Large intestine (tissue), 3 donors: ENCODE data around the gene USP20. TPM values are rescaled to one million over a fixed set of nuclear protein-coding genes. Genes with fewer than 3 reads are reported as not detected.

ENCODE experiments used
- DNase-seq, 2 donors: peaks; one replicate each; pipeline versions ENCODE4 v3.0.0 to v3.0.0-alpha.2; 2013
- H3K27ac ChIP-seq: one replicate; pipeline ENCODE4 v1.5.1; 2013; ENCODE audit warnings: low read length
- H3K27me3 ChIP-seq: 2 replicates; pipeline ENCODE4 v1.6.1; 2013; ENCODE audit warnings: low read length; ENCODE audit not compliant: control insufficient read depth, insufficient read depth
- H3K36me3 ChIP-seq: 2 replicates; pipeline ENCODE4 v1.6.1; 2013; ENCODE audit warnings: low read length; ENCODE audit not compliant: control insufficient read depth, insufficient read depth
- H3K4me1 ChIP-seq: one replicate; pipeline ENCODE4 v1.6.1; 2013; ENCODE audit warnings: low read length; ENCODE audit not compliant: control insufficient read depth, insufficient read depth
- H3K4me3 ChIP-seq: one replicate; pipeline ENCODE4 v1.5.1; 2013; ENCODE audit warnings: low read length
- H3K9me3 ChIP-seq: one replicate; pipeline ENCODE4 v1.6.1; 2013; ENCODE audit warnings: mild to moderate bottlenecking, low read depth, low read length, moderate library complexity; ENCODE audit not compliant: control insufficient read depth
- WGBS: methylation state at CpG from one replicate; pipeline ENCODE4 v1.1.5; 2013; ENCODE audit warnings: low lambda C conversion rate; ENCODE audit not compliant: insufficient coverage; 5-methylcytosine and 5-hydroxymethylcytosine counted together
- polyA plus RNA-seq: library from polyadenylated mRNA; unstranded; fragments of 120-200 nt; gene quantifications from one replicate; pipeline ENCODE4 v1.2.1, GENCODE V29; 2013

The USP20 gene
- polyA plus RNA-seq, 1 donor: 17.7 TPM

DNA sequence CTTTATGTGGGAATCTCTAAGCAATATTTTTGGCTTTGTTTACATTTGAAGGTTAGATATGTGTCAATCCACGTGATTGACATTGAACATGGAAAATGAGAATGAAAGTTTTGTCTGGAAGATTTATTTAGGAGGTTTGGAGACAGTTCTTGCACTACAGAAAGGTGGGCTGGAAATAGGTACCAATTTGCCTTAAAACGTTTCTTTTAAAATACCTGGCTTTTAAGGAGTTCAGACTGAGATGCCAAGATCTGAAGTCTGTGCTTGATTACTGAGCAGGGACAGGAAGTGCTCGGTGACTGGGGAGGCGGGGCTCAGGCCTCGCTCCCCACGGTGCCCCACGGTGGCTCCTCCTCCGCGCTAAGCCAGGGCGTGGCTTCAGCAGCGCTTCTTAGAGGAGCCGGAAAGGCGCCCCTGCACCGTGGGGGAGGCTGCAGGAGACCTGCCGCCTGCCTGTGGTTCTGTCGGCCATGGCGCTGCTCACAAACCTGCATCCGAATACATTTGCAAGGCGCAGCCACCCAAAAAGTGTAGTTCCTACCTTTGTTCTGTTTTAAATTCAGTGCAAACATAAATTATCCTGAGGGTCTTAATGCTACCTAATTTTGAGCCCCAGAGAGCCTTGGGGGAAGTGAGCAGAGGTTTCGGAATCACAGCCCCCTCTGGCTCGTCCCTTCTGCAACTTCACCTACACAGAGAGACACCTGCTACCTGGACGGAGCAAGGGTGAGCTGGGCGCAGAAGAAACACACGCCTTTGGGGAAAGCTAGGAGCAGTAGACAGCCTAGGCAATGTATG is 49.2 kb downstream of the USP20 start:
- DNase-seq: peak; percentile 90 to 94
- no peaks in the 10 kb centered on the region for H3K27me3 ChIP-seq
- peaks cover 23% of the 10 kb centered on the region for H3K4me1 ChIP-seq
- H3K27ac ChIP-seq: peak overlapping the region; percentile 39
- peaks cover 29% of the 10 kb centered on the region for H3K36me3 ChIP-seq
- peak overlapping the region; percentile 36 for H3K4me3 ChIP-seq
- 29% methylated on average over 1 of the region's 24 CpGs for WGBS
- no peaks in the 10 kb centered on the region for H3K9me3 ChIP-seq

- WGBS: no CpG with 5 or more reads among the region's 27 CpGs
- Histone ChIP-seq H3K36me3 (peaks cover 34% of the 10 kb centered on the region), H3K4me1 (peaks cover 23% of the 10 kb centered on the region), H3K9me3 (no peaks in the 10 kb centered on the region), H3K27me3 (no peaks in the 10 kb centered on the region), H3K4me3 (peak overlapping the region; percentile 36), H3K27ac (peak overlapping the region; percentile 8)
- no peak for DNase-seq
These were observed 49.9 kb downstream of the USP20 start for GRCh38 chr9:129885018-129885669.

DNA sequence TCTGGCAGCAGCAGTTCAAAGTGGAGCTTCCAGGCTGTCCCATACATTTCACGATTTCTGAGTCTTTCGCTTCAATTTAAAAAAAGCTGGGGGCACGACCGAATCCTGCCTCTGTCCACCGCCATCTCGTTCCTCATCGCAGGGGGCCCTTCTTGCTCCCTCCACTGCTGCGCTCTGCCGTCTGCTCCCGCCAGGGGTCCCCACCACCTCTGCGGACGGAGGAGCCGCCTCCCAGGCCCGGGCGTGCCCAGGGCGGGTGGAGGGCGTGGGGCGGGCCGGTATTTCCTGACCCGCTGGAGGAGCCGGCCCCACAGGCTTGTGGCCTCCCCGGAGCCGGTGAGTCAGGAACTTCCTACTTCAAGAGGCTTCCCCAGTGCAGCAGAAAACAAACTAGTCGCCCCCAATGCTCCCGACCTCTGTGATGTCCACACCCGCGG is 50.4 kb downstream of the USP20 start:
- H3K4me1 ChIP-seq: peaks cover 23% of the 10 kb centered on the region
- H3K27ac ChIP-seq: peak overlapping the region; percentile 8
- DNase-seq: peak; percentile 87 to 88
- no peaks in the 10 kb centered on the region for H3K9me3 ChIP-seq
- no CpG with 5 or more reads among the region's 27 CpGs for WGBS
- peak overlapping the region; percentile 36 for H3K4me3 ChIP-seq
- peaks cover 28% of the 10 kb centered on the region for H3K36me3 ChIP-seq
- H3K27me3 ChIP-seq: no peaks in the 10 kb centered on the region

- H3K36me3 ChIP-seq: peaks cover 20% of the 10 kb centered on the region
- no peak overlapping the region for H3K27ac ChIP-seq
- no peaks in the 10 kb centered on the region for H3K27me3 ChIP-seq
- no peak overlapping the region for H3K4me3 ChIP-seq
- no peak for DNase-seq
- peaks cover 25% of the 10 kb centered on the region for H3K4me1 ChIP-seq
- WGBS: 90% methylated on average over 2 of the region's 20 CpGs
- H3K9me3 ChIP-seq: no peaks in the 10 kb centered on the region
These were observed 51.2 kb downstream of the USP20 start for GRCh38 chr9:129886226-129887174.

GRCh38 chr9:129887334-129888292 is 52.4 kb downstream of the USP20 start:
- Histone ChIP-seq H3K27ac (no peak overlapping the region), H3K4me3 (no peak overlapping the region), H3K9me3 (no peaks in the 10 kb centered on the region), H3K36me3 (peaks cover 11% of the 10 kb centered on the region), H3K4me1 (peaks cover 25% of the 10 kb centered on the region), H3K27me3 (no peaks in the 10 kb centered on the region)
- WGBS: 80% methylated on average over 2 of the region's 27 CpGs
- no peak for DNase-seq

DNA sequence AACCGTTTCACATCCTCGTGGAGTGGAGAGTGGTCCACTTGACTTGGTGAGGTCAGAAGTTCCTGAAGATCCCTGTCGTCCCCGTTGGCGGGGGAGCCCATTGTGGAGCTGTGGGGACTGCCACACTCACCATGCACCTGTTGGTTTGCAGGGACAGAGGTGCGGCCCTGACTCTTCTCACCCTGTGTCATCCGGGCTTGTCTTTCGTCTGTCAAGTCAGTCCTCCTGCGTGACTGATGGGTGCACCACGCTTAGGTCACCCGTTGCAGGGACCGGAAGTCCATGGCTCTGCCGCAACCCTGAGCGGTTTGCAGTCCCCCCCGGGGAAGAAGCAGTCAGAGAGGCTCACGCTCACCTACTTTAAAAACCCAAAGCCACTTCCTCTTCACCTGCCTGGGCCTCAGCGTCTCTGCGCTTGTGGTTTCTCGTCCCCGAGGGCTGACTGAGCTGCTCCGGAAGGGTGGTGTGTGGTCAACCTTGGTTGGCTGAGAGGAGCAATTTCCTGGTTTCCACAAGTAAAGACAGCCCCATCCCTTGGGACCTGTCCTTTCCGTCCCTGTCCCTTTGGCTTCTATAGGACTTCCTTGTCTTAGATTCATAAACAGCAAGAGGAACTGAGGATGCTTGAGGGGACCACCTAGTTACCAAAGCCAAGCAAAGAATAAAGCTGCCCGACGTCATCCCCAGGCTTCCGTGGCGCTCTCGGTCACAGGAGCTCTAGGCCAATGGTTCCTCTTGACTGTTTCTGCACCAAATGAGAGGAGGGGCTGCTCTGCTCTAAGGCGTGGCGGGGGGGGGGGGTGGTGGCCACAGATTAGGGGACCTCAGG is 53.2 kb downstream of the USP20 start:
- peaks cover 25% of the 10 kb centered on the region for H3K4me1 ChIP-seq
- H3K27ac ChIP-seq: no peak overlapping the region
- H3K9me3 ChIP-seq: no peaks in the 10 kb centered on the region
- DNase-seq: peak in 1 of 2 donors; percentile 39
- H3K4me3 ChIP-seq: no peak overlapping the region
- peaks cover 11% of the 10 kb centered on the region for H3K36me3 ChIP-seq
- H3K27me3 ChIP-seq: no peaks in the 10 kb centered on the region
- no CpG with 5 or more reads among the region's 29 CpGs for WGBS

- Histone ChIP-seq H3K27me3 (no peaks in the 10 kb centered on the region), H3K9me3 (no peaks in the 10 kb centered on the region), H3K27ac (no peak overlapping the region), H3K36me3 (peaks cover 11% of the 10 kb centered on the region), H3K4me1 (peaks cover 18% of the 10 kb centered on the region), H3K4me3 (no peak overlapping the region)
- DNase-seq: no peak
- WGBS: no CpG with 5 or more reads among the region's 31 CpGs
These were observed 54.1 kb downstream of the USP20 start for GRCh38 chr9:129889122-129889940.

- Histone ChIP-seq H3K36me3 (peaks cover 11% of the 10 kb centered on the region), H3K4me3 (no peak overlapping the region), H3K27me3 (no peaks in the 10 kb centered on the region), H3K27ac (no peak overlapping the region), H3K9me3 (no peaks in the 10 kb centered on the region), H3K4me1 (peaks cover 11% of the 10 kb centered on the region)
- DNase-seq: peak in 1 of 2 donors; percentile 33
- no CpG with 5 or more reads among the region's 37 CpGs for WGBS
These were observed 54.9 kb downstream of the USP20 start for GRCh38 chr9:129889941-129890717.
